GM18861 (cell line): Measurements from ENCODE around the gene CSAD.
A peak's percentile ranks its signal among the peaks of the same experiment; 100 is the strongest.
"Not testable (repeated sequence)": the region's sequence is repeated elsewhere in the genome, so short reads cannot be mapped to it uniquely, and the experiment has no call there.

Experiments used
- ATAC-seq: cut with Tn5 transposase; IDR thresholded peaks from one replicate; pipeline ENCODE4 v1.9.1; 2021; ENCODE audit not compliant: unreplicated experiment

Gene CSAD

GRCh38 chr12:53181935-53182334 lies 1.2 kb upstream of the CSAD start:
- no peak for ATAC-seq

- ATAC-seq = peak; percentile 31
Observed at GRCh38 chr12:53180931-53181645, 363 bp upstream of the CSAD start.

GRCh38 chr12:53179687-53180219 lies 972 bp downstream of the CSAD start:
- ATAC-seq = peak; percentile 11

GRCh38 chr12:53178803-53179202 lies 1.9 kb downstream of the CSAD start:
- not testable (repeated sequence) for ATAC-seq

- ATAC-seq = not testable (repeated sequence)
Observed at GRCh38 chr12:53177447-53177846, 3.3 kb downstream of the CSAD start.

- no peak for ATAC-seq
Observed at GRCh38 chr12:53176750-53177149, 4.0 kb downstream of the CSAD start.

GRCh38 chr12:53174881-53175491 lies 5.7 kb downstream of the CSAD start:
- ATAC-seq = no peak

- ATAC-seq = no peak
Observed at GRCh38 chr12:53173085-53173715, 7.5 kb downstream of the CSAD start.

GRCh38 chr12:53172352-53172751 lies 8.4 kb downstream of the CSAD start:
- no peak for ATAC-seq

- no peak for ATAC-seq
Observed at GRCh38 chr12:53171725-53172329, 8.9 kb downstream of the CSAD start.

GRCh38 chr12:53170876-53171724 lies 9.6 kb downstream of the CSAD start:
- ATAC-seq = no peak

GRCh38 chr12:53170215-53170614 lies 10.5 kb downstream of the CSAD start:
- ATAC-seq = no peak

- ATAC-seq = no peak
Observed at GRCh38 chr12:53169644-53170043, 11.1 kb downstream of the CSAD start.

GRCh38 chr12:53166837-53167236 lies 13.9 kb downstream of the CSAD start:
- ATAC-seq = no peak

- ATAC-seq = not testable (repeated sequence)
Observed at GRCh38 chr12:53163008-53163407, 17.7 kb downstream of the CSAD start.

- ATAC-seq = no peak
Observed at GRCh38 chr12:53161119-53161911, 19.4 kb downstream of the CSAD start.

- no peak for ATAC-seq
Observed at GRCh38 chr12:53160673-53161072, 20.1 kb downstream of the CSAD start.

- ATAC-seq = no peak
Observed at GRCh38 chr12:53160000-53160399, 20.7 kb downstream of the CSAD start.

- ATAC-seq = peak; percentile 57
Observed at GRCh38 chr12:53159195-53159839, 21.4 kb downstream of the CSAD start.
